Tibial artery (tissue), 4 donors: ENCODE measurements around the gene AP1AR.
A peak's percentile ranks its signal among the peaks of the same experiment; 100 is the strongest.

Experiments used
- DNase-seq, 2 donors: peaks; one replicate each; pipeline ENCODE4 v3.0.0-alpha.2; 2019
- H3K27ac ChIP-seq, 2 donors: fragments of 200-600 bp; sonication (generic) in 1 of 2; 1 replicate in 1 of 2; 2 replicates in 1 of 2; pipeline ENCODE4 v1.5.1; 2018 to 2019; ENCODE audit warnings: mild to moderate bottlenecking in 1 of 2
- H3K27me3 ChIP-seq, 2 donors: fragments of 200-600 bp; sonication (generic) in 1 of 2; one replicate each; pipeline versions ENCODE4 v1.5.1 to v1.6.0; 2016 to 2019
- H3K36me3 ChIP-seq, 3 donors: fragments of 200-600 bp; sonication (generic) in 2 of 3; one replicate each; pipeline ENCODE4 v1.5.1; 2016 to 2019; ENCODE audit warnings: mild to moderate bottlenecking in 2 of 3
- H3K4me1 ChIP-seq, 4 donors: fragments of 200-600 bp; sonication (generic) in 2 of 4; 1 replicate in 3 of 4; 2 replicates in 1 of 4; pipeline ENCODE4 v1.5.1; 2016 to 2019
- H3K4me3 ChIP-seq, 2 donors: fragments of 200-600 bp; sonication (generic) in 1 of 2; 1 replicate in 1 of 2; 2 replicates in 1 of 2; pipeline ENCODE4 v1.5.1; 2018 to 2019; ENCODE audit warnings: mild to moderate bottlenecking in 2 of 2
- H3K9me3 ChIP-seq, 3 donors: fragments of 200-600 bp; sonication (generic) in 1 of 3; one replicate each; pipeline ENCODE4 v1.5.1; 2016 to 2019
- intact Hi-C: fragments of 100-400 bp; cut with DNase I; formaldehyde crosslinking; loops from one replicate; pipeline ENCODE4 v1.15.0; 2023; ENCODE audit warnings: low total_unique reads
- TF ChIP-seq, protein P1 (sequence below), 2 experiments: fragments of 200-600 bp in 1 of 2; fragments of 450-650 bp in 1 of 2; IDR thresholded peaks; one replicate each; pipeline ENCODE4 v1.5.1; 2017 to 2019; ENCODE audit warnings: antibody characterized with exemption in 2 of 2, mild to moderate bottlenecking in 1 of 2, moderate library complexity in 1 of 2

Gene AP1AR

DNA sequence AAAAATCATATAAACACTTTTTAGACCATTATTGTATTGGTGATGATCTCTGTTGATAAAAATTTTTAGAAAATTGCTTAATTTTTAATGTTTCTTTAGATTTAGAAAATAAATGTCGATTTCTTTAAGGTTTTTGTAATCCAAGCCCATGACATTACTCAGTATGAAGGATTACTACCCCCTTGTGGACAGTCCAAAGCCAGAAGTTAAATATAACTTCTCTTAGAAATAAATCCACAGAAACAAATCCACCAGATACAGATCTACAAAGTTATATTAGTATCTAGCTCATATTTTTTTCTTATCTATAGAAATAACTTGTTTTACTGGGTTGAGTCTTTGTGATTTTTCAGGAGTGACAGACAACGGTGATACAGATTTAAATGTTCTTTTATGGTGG, 35.2 kb downstream of the AP1AR start:
- Histone ChIP-seq H3K4me3 (no peak overlapping the region), H3K27ac (peak overlapping the region in 1 of 2 donors; percentile 34), H3K36me3 (peaks cover under 1 to 3% (median 3%) of the 10 kb centered on the region in 3 donors), H3K4me1 (peaks cover 0 to 18% (median 3%) of the 10 kb centered on the region in 4 donors), H3K9me3 (no peaks in the 10 kb centered on the region), H3K27me3 (no peaks in the 10 kb centered on the region)
- DNase-seq, result no peak
- TF ChIP-seq, protein P1, sequence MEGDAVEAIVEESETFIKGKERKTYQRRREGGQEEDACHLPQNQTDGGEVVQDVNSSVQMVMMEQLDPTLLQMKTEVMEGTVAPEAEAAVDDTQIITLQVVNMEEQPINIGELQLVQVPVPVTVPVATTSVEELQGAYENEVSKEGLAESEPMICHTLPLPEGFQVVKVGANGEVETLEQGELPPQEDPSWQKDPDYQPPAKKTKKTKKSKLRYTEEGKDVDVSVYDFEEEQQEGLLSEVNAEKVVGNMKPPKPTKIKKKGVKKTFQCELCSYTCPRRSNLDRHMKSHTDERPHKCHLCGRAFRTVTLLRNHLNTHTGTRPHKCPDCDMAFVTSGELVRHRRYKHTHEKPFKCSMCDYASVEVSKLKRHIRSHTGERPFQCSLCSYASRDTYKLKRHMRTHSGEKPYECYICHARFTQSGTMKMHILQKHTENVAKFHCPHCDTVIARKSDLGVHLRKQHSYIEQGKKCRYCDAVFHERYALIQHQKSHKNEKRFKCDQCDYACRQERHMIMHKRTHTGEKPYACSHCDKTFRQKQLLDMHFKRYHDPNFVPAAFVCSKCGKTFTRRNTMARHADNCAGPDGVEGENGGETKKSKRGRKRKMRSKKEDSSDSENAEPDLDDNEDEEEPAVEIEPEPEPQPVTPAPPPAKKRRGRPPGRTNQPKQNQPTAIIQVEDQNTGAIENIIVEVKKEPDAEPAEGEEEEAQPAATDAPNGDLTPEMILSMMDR (IDR thresholded peaks at IDR 0.05), result peak; percentile 37 to 40
- intact Hi-C loops, result no loop called here

DNA sequence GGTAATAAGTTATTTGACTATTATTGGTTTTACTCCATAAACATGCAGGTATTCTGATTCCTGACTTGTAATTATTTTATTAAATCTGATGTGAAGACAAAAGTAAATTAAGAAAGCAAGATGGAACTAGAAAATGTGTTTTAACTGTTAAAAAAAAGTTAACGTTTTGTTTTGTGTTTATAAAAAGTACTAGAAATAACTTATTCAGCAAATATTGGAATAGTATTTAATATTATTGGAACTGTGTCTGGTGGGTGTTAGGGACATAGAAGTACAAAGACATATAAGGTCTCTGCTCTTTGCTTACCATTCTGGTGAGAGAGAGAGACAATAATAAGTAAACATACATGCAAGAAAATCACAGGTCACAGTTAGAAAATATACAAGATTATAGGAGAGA, 38.5 kb downstream of the AP1AR start:
- H3K9me3 ChIP-seq, result no peaks in the 10 kb centered on the region
- no peak overlapping the region for H3K27ac ChIP-seq
- peaks cover 0 to 25% (median 3%) of the 10 kb centered on the region in 4 donors for H3K4me1 ChIP-seq
- no peaks in the 10 kb centered on the region for H3K36me3 ChIP-seq
- TF ChIP-seq, protein P1 (IDR thresholded peaks at IDR 0.05), result no peak
- H3K4me3 ChIP-seq, result no peak overlapping the region
- intact Hi-C loops, result no loop called here
- DNase-seq, result no peak
- H3K27me3 ChIP-seq, result no peaks in the 10 kb centered on the region

DNA sequence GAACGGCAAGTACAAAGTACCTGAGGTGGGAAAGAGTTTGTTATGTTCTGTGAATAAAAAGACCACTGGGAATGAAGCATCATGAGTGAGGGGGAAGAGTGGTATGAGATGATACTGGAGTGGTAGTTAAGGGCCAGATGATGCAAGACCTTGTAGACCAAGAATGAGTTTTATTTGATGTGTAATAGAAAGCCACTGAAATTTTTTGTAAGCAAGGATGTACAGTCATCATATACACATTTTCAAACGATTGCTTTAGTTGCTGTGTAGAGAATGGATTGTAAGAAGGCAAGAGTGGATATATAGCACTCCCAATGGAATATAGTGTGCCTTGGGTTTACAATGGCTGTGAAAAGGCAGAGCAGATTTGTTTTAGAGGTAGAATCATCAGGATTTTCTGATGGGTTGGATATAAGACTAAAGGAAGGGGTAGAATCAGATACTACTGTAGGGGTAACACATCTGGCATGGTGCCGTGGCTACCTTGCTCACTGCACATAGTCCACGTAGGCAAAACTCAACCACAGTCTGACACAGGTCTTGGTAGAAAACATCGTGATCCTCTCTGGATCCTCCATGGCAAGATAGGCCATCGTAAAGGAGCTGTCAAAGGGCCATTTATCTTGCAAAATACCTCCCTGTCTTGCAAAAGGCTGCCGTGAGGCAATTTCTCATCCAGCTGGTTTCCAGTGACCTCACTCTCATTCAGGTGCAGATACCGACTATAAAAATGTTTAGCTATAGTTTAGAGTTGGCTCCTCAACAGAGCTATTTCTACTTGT, 39.2 kb downstream of the AP1AR start:
- H3K36me3 ChIP-seq, result no peaks in the 10 kb centered on the region
- intact Hi-C loops, result no loop called here
- TF ChIP-seq, protein P1 (IDR thresholded peaks at IDR 0.05), result no peak

DNA sequence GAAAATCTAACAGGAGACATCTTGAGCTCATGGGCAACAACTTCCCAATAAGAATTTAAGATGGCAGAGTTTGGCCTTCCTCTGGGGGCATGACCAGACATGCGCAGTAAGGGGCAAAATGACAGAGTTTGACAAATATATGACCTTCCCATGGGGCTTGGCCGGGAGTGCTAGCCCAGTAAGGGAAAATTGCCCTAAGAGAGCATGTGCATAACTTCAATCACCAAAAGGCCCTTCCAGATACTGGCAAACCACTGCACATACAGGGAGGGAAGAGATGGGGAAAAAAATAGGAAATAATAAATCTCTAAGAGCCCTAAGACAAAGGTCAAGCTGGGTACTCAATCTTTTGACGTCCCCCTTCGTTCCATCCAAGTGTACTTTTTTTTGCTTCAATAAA, 40.7 kb downstream of the AP1AR start:
- TF ChIP-seq, protein P1 (IDR thresholded peaks at IDR 0.05), result no peak
- DNase-seq, result no peak
- Histone ChIP-seq H3K4me3 (no peak overlapping the region), H3K36me3 (peaks cover 0 to 5% (median 0%) of the 10 kb centered on the region in 3 donors), H3K9me3 (no peaks in the 10 kb centered on the region), H3K27me3 (no peaks in the 10 kb centered on the region), H3K4me1 (peaks cover 0 to 21% (median 2%) of the 10 kb centered on the region in 4 donors), H3K27ac (no peak overlapping the region)
- intact Hi-C loops, result no loop called here

More for the DNA sequence above, 39.2 kb downstream of the AP1AR start:
- no peak overlapping the region for H3K4me3 ChIP-seq
- no peaks in the 10 kb centered on the region for H3K27me3 ChIP-seq
- no peak overlapping the region for H3K27ac ChIP-seq
- H3K4me1 ChIP-seq, result peaks cover 0 to 25% (median 3%) of the 10 kb centered on the region in 4 donors
- no peak for DNase-seq
- H3K9me3 ChIP-seq, result no peaks in the 10 kb centered on the region

DNA sequence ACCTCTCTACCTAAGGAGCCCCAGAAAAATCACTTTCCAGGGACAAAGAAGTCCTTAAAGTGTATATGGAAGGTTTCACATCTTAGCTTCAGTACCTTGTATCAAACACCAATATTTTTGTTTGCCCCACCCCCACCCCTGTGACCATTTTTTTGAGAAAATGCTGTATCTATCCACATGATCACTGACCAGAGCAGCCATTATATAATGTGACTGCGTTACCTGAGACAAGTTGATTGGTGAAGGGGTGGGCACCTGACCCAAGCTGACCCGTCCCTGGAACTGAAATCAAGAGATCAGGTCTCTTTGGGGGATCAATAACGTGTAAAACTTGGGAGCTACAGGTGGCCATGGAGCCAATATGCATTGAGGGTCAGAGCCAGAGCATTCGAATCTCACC, 43.4 kb downstream of the AP1AR start:
- intact Hi-C loops, result no loop called here
- Histone ChIP-seq H3K27me3 (no peaks in the 10 kb centered on the region), H3K4me3 (no peak overlapping the region), H3K4me1 (peaks cover 0 to 16% (median 2%) of the 10 kb centered on the region in 4 donors), H3K9me3 (no peaks in the 10 kb centered on the region), H3K36me3 (peaks cover 0 to 9% (median 0%) of the 10 kb centered on the region in 3 donors), H3K27ac (no peak overlapping the region)
- TF ChIP-seq, protein P1 (IDR thresholded peaks at IDR 0.05), result no peak
- DNase-seq, result no peak
